ENCODE measurements around the gene USP24.
"Not testable (repeated sequence)": the region's sequence is repeated elsewhere in the genome, so short reads cannot be mapped to it uniquely, and the experiment has no call there.

USP24 gene

DNA sequence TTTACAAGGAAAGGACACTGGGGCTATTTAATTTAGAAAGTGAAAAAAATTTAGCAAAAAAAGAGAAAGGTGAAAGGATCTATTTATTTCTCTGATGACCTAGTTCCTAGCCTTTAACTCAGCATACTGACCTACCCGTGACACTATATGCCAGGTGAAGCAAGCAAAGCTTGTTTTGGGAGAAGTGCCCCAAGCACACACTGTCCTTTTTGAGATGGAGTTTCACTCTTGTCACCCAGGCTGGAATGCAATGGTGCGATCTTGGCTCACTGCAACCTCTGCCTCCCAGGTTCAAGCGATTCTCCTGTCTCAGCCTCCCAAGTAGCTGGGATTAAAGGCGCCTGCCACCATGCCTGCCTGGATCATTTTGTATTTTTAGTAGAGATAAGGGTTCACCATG is 14.6 kb upstream of the USP24 start:
- DNase-seq (ENCODE audit: low spot score) = not testable (repeated sequence)

- DNase-seq (ENCODE audit: low spot score) = no peak
These were observed 10.1 kb upstream of the USP24 start for GRCh38 chr1:55225228-55225627.

DNA sequence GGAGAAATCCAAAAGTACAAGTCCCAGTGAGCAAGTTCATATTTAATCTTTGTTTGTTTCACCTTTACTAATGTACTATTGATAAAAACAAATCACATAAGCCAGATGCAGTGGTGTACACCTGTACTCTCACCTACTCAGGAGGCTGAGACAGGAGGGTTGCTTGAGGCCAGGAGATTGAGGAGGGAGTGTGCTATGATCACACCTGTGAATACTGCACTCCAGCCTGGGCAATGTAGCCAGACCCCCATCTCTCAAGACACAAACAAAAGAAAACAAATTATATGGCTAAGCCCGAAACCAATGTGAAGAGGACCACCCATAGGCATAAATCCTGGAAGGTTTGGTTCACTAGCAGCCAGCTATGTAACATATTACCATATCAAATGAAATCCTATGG is 9.6 kb upstream of the USP24 start:
- DNase-seq (ENCODE audit: low spot score) = no peak

DNA sequence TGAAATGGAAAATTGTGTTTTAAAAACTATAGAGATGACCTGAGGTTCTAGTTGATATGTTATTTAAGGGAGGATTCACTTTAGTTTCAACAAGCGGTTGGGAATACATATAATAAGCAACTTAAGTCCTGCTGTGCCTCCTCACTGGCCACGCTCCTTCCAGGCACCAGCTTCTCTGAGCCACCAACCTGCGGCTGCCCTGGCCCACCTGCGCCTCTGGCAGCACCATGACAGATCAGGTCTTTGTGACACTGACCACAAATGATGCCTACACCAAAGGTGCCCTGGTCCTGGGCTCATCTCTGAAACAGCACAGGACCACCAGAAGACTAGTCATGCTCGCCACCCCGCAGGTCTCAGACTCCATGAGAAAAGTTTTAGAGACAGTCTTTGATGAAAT is 7.0 kb upstream of the USP24 start:
- no peak for DNase-seq (ENCODE audit: low spot score)

DNA sequence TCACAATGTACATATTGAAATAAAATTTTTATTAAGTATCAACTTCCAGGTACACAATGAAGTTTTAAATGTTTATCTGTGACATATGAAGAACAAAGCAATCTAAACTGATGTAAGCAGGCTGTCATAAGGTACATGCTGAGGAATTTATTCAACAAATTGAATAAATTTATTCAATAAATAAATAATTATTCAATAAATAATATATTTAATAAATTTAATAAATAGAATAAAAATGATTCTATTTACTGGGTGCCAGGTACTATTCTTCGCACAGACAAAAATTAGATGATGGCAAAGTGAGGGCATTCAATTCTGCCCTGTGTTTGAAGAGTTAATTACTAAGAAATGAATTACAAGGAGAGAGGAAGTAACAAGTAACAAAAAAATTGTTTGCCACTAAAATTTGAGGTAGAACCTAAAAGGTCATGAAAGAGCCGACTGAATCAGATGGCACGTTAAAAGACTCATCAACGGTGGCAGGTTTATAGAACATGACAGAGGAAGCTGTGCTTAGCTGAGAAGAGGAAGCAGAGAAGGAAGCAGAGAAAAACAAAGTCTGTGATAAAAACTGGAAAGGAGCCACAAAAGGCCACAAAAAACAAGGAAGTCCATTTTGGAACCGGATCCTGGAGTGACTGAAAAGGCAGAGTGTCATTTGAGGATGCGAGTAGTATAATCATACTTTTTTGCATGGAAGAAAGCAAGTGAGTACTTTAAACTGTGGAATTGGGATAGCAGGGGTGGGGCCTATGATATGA is 2.2 kb upstream of the USP24 start:
- DNase-seq (ENCODE audit: low spot score) = peak; percentile 56

DNA sequence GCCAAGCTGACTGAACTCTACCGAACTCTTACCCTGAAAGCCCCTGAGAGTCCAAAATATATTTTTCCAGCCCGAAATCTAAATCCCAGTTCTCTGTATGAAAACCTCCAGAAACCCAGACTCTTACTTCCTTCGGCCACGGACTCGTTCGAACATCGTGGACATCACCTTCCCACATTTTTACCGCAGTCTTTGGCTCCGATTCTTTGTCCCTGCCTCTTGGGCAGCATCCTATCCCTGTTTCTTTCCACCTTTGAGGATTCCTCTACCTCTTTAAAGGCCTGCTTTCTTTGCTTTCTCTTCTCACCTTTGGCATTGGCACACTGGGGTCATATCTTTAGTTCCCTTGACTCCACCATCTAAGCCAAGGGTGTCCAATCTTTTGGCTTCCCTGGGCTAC is 932 bp upstream of the USP24 start:
- DNase-seq (ENCODE audit: low spot score) = no peak

GRCh38 chr1:55214934-55215193 is 300 bp downstream of the USP24 start:
- DNase-seq (ENCODE audit: low spot score) = peak; percentile 56

- peak; percentile 65 for DNase-seq (ENCODE audit: low spot score)
These were observed 791 bp downstream of the USP24 start for GRCh38 chr1:55214212-55214933.

- DNase-seq (ENCODE audit: low spot score) = no peak
These were observed 1.3 kb downstream of the USP24 start for GRCh38 chr1:55213885-55214211.

GRCh38 chr1:55213151-55213884 is 1.8 kb downstream of the USP24 start:
- no peak for DNase-seq (ENCODE audit: low spot score)

- no peak for DNase-seq (ENCODE audit: low spot score)
These were observed 2.6 kb downstream of the USP24 start for GRCh38 chr1:55212349-55213150.

- no peak for DNase-seq (ENCODE audit: low spot score)
These were observed 3.3 kb downstream of the USP24 start for GRCh38 chr1:55211863-55212262.

- DNase-seq (ENCODE audit: low spot score) = no peak
These were observed 4.0 kb downstream of the USP24 start for GRCh38 chr1:55210990-55211801.

- no peak for DNase-seq (ENCODE audit: low spot score)
These were observed 5.9 kb downstream of the USP24 start for GRCh38 chr1:55209247-55209646.

GRCh38 chr1:55206210-55206609 is 9.0 kb downstream of the USP24 start:
- no peak for DNase-seq (ENCODE audit: low spot score)

DNA sequence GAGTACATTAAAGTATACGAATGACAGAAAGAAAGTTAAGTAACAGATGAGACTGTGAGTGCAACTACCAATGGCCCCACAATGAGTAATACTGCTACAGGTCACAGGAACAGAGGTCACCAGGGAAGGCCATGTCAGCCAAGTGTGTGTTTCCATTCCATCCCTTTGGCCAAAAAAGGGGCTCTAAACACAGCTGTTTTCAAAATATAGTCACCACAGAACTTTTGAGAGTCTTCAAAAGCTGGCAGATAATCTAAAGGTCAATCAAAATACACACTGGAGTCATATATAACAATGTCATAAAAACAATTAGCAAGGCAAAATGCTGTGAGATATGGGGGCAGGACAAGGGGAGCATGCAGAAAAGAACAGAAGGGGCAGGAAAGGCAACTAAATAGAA is 10.2 kb downstream of the USP24 start:
- DNase-seq (ENCODE audit: low spot score) = no peak

- no peak for DNase-seq (ENCODE audit: low spot score)
These were observed 12.1 kb downstream of the USP24 start for GRCh38 chr1:55203064-55203463.

- DNase-seq (ENCODE audit: low spot score) = no peak
These were observed 14.5 kb downstream of the USP24 start for GRCh38 chr1:55200667-55201066.

DNA sequence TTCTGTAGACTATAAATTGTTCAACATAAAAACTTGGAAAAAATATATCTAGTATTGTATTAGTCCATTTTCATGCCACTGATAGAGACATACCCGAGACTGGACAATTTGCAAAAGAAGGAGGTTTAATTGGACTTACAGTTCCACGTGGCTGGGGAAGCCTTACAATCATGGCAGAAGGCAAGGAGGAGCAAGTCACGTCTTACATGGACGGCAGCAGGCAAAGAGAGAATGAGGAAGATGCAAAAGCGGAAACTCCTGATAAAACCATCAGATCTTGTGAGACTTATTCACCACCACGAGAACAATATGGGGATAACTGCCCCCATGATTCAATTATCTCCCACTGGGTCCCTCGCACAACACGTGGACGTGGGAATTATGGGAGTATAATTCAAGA is 15.4 kb downstream of the USP24 start:
- DNase-seq (ENCODE audit: low spot score) = not testable (repeated sequence)

GRCh38 chr1:55198044-55198443 is 17.1 kb downstream of the USP24 start:
- no peak for DNase-seq (ENCODE audit: low spot score)

DNA sequence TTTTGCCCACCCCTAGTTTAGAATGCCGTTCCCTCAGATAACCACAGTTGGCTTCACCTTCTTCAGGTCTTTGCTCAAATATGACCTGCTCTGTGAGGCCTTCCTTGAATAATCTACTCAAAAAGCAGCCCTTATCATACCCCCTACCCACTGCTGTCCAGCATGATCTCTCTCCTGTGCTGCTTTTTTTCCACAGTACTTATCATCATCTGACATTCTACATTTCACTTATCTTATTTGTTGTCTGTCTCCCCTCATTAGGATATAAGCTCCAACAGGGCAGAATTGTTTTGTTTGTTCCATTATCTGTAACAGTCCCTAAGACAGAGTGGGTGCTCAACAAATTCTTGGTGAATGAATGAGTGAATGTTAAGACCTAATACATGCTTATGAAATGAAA is 18.1 kb downstream of the USP24 start:
- DNase-seq (ENCODE audit: low spot score) = no peak
